Measurements from ENCODE around the gene PRDM4. TPM values are rescaled to one million over a fixed set of nuclear protein-coding genes. Genes with fewer than 3 reads are reported as not detected.

PRDM4 gene
- polyA plus RNA-seq, 3 donors = 6.5 to 16.4 (median 7.0) TPM

- Histone ChIP-seq H3K4me3 (replicated peaks in 1 of 3; ENCODE audit: low read depth in 2 of 3, low read length in 3 of 3) (no peak overlapping the region), H3K9me3 (replicated peaks in 1 of 2; ENCODE audit: control insufficient read depth in 1 of 2, insufficient read depth in 1 of 2, low read length in 2 of 2) (no peaks in the 10 kb centered on the region), H3K36me3 (replicated peaks in 1 of 2; ENCODE audit: control insufficient read depth in 1 of 2, insufficient read depth in 2 of 2, low read length in 2 of 2) (no peaks in the 10 kb centered on the region), H3K4me2 (replicated peaks; ENCODE audit: extremely low read depth, low read length, poor library complexity, severe bottlenecking) (no peak overlapping the region), H3K9ac (ENCODE audit: insufficient read depth, low read length, poor library complexity, severe bottlenecking) (no peak overlapping the region), H3K79me2 (ENCODE audit: insufficient read depth, low read length) (no peaks in the 10 kb centered on the region), H3K4me1 (ENCODE audit: control insufficient read depth in 1 of 2, insufficient read depth in 2 of 2, low read length in 2 of 2) (no peaks in the 10 kb centered on the region), H2AFZ (ENCODE audit: insufficient read depth, low read depth, low read length, poor library complexity, severe bottlenecking) (no peak overlapping the region), H3K27ac (ENCODE audit: low read depth in 1 of 2, low read length in 2 of 2) (no peak overlapping the region), H3K27me3 (ENCODE audit: control insufficient read depth in 2 of 2, insufficient read depth in 2 of 2, low read length in 2 of 2) (no peaks in the 10 kb centered on the region), H4K20me1 (ENCODE audit: insufficient read depth, low read length) (no peaks in the 10 kb centered on the region)
- Mint-ChIP-seq H3K27me3 (ENCODE audit: low read depth in 3 of 3) (peaks cover 3 to 13% (median 5%) of the 10 kb centered on the region in 3 donors), H3K27ac (no peak overlapping the region), H3K4me3 (no peak overlapping the region), H3K9me3 (peaks cover 4 to 21% (median 18%) of the 10 kb centered on the region in 7 donors), H3K4me1 (no peaks in the 10 kb centered on the region), H3K36me3 (no peaks in the 10 kb centered on the region)
- intact Hi-C loops (cut with micrococcal nuclease) = no loop called here
- no peak for TF ChIP-seq CTCF (IDR thresholded peaks at IDR 0.05)
- WGBS (ENCODE audit: insufficient coverage) = no CpG with 5 or more reads among the region's 1 CpG
- no peak for DNase-seq
Measured at GRCh38 chr12:107791465-107792089, 30.6 kb upstream of the PRDM4 start.

GRCh38 chr12:107788690-107789458 is 27.9 kb upstream of the PRDM4 start:
- no peak overlapping the region for H3K4me2 ChIP-seq (replicated peaks; ENCODE audit: extremely low read depth, low read length, poor library complexity, severe bottlenecking)
- H3K36me3 Mint-ChIP-seq = no peaks in the 10 kb centered on the region
- peaks cover 4 to 21% (median 17%) of the 10 kb centered on the region in 7 donors for H3K9me3 Mint-ChIP-seq
- no peak for DNase-seq
- H3K4me1 ChIP-seq (ENCODE audit: control insufficient read depth in 1 of 2, insufficient read depth in 2 of 2, low read length in 2 of 2) = peaks cover 7% of the 10 kb centered on the region in 2 donors
- H3K4me3 ChIP-seq (replicated peaks in 1 of 3; ENCODE audit: low read depth in 2 of 3, low read length in 3 of 3) = no peak overlapping the region
- H3K9ac ChIP-seq (ENCODE audit: insufficient read depth, low read length, poor library complexity, severe bottlenecking) = no peak overlapping the region
- H3K79me2 ChIP-seq (ENCODE audit: insufficient read depth, low read length) = no peaks in the 10 kb centered on the region
- H3K27me3 ChIP-seq (ENCODE audit: control insufficient read depth in 2 of 2, insufficient read depth in 2 of 2, low read length in 2 of 2) = no peaks in the 10 kb centered on the region
- no peak for TF ChIP-seq CTCF (IDR thresholded peaks at IDR 0.05)
- intact Hi-C loops (cut with micrococcal nuclease) = no loop called here
- no peak overlapping the region for H3K27ac ChIP-seq (ENCODE audit: low read depth in 1 of 2, low read length in 2 of 2)
- H3K27me3 Mint-ChIP-seq (ENCODE audit: low read depth in 3 of 3) = peaks cover 1 to 3% (median 3%) of the 10 kb centered on the region in 3 donors
- H3K36me3 ChIP-seq (replicated peaks in 1 of 2; ENCODE audit: control insufficient read depth in 1 of 2, insufficient read depth in 2 of 2, low read length in 2 of 2) = no peaks in the 10 kb centered on the region
- no peaks in the 10 kb centered on the region for H4K20me1 ChIP-seq (ENCODE audit: insufficient read depth, low read length)
- no peak overlapping the region for H3K4me3 Mint-ChIP-seq
- H2AFZ ChIP-seq (ENCODE audit: insufficient read depth, low read depth, low read length, poor library complexity, severe bottlenecking) = no peak overlapping the region
- H3K9me3 ChIP-seq (replicated peaks in 1 of 2; ENCODE audit: control insufficient read depth in 1 of 2, insufficient read depth in 1 of 2, low read length in 2 of 2) = no peaks in the 10 kb centered on the region
- peaks cover 9% of the 10 kb centered on the region for H3K4me1 Mint-ChIP-seq
- H3K27ac Mint-ChIP-seq = no peak overlapping the region
- WGBS (ENCODE audit: insufficient coverage) = 85% methylated on average over 8 of the region's 17 CpGs

Data from CD14-positive monocyte (primary cell).